GM21367 (cell line): Measurements from ENCODE around the gene ARHGAP25.

Experiments used
- ATAC-seq: cut with Tn5 transposase; IDR thresholded peaks from one replicate; pipeline ENCODE4 v1.9.1; 2021; ENCODE audit not compliant: unreplicated experiment

ARHGAP25 gene

GRCh38 chr2:68857202-68857845 lies 122.7 kb downstream of the ARHGAP25 start:
- ATAC-seq, result no peak

DNA sequence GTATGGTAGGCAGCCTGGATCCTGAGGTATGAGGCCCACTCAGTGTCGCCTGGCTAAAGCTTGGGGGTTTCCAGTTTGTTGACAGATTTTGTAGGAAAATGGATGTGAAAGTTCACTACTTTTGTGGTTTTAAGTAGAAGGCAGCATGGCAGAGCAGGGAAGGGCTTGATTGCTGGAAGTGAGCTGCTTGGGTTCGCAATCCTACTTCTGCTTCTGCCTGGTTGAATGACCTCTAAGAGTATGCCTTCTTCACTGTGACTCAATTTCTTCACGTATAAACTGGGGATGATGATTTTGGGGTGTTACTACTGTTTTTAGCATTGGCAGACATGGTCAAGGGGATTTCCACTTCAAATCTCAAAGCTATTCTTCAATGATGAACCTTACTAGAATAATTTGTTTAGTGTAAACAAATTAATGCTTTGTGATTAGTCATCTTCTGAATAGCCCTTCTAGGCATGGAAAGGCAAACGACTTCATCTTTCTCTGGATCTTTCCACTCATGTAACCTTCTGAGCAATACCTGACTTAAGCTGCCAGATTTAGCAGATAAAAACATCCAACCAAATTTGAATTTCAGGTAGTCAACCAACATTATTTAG lies 123.3 kb downstream of the ARHGAP25 start:
- ATAC-seq, result no peak

GRCh38 chr2:68860111-68860510 lies 125.5 kb downstream of the ARHGAP25 start:
- no peak for ATAC-seq

DNA sequence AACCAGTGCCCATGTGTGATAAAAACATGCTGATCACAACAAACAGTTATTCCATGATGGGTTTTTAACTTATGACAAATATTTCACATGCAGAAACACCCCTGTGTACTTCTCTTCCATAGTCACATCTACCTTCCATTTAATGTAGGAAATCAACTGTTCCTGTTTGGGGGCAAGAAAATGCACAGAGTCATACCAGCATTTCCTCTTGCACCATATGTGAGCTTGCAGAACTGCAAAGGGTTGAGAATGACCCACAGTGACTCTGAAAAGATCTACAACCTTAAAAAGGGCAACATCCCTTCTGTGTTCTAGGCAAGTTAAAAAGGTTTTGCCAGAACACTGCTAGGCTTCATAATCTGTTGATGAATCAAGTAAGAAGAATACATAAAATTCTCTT lies 126.7 kb downstream of the ARHGAP25 start:
- no peak for ATAC-seq

DNA sequence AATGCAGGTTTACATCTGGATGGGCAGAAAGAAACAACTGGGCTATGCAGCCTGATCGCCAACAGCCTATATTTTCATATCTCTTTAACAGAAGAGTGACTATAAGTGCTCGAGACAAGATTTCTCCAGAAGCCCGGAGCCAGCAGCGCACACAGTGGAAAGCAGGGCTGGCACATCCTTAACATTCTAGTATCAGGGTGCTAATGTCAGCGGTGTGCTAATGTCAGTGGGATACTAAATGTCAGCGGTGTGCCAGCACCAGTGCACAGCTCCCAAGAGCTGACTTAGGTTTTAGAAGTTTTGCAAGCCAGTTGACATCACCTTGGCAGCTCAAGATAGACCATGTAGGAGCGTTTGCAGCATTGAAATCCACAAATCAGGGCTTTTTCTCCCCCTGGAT lies 128.3 kb downstream of the ARHGAP25 start:
- ATAC-seq, result no peak

DNA sequence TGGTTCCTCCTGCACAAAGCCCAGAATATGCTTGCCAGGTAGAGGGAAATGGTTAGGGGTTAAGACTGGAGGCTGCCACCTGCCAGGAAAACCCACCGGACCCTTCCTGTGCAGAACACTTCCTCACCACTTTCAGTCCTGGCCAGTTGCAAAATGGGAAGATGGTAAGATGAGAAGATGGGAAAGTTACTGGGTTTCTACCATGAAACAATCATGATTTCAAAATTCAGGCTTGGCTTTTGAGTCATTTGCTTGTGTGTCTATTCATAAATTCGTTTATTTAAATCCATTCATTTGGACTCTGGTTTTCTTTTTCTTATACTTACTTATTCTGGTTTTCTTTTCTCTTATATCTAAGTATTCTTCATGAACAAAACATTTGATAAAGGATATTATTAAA lies 129.4 kb downstream of the ARHGAP25 start:
- no peak for ATAC-seq

DNA sequence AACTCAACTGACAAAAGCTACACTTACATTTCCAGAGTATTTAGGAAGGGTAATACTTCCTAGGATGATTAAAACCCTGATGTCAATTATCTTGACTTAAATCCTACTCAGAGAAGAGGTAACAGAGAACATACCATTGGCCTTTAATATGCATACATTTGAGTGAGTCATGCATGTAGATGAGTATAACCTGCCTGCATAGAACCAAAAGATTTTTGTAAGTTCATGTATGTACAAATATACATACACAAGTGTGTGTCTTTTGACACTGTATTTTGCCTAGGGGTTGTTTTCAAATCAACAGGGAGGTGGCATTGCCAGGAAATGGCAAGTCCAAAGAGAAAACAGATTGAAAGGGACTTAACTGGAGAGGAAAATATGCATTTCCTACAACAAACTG lies 130.5 kb downstream of the ARHGAP25 start:
- no peak for ATAC-seq

GRCh38 chr2:68870215-68870614 lies 135.6 kb downstream of the ARHGAP25 start:
- no peak for ATAC-seq

- ATAC-seq, result no peak
Observed at GRCh38 chr2:68871159-68871764, 136.7 kb downstream of the ARHGAP25 start, which contains the start of gene BMP10. Gene BMP10 (minus strand): TSS chr2:68871397. CDS start chr2:68871358, 39 bp downstream.
